ENCODE measurements around the gene RGS9. TPM values are rescaled to one million over a fixed set of nuclear protein-coding genes. Genes with fewer than 3 reads are reported as not detected.

Gene RGS9
- total and polyA plus RNA-seq, 10 of the 15 experiments (the other 5 are each of a cell fraction or from before 2014, with no cell fraction given), result 1.1 to 10.6 (median 5.6) TPM

DNA sequence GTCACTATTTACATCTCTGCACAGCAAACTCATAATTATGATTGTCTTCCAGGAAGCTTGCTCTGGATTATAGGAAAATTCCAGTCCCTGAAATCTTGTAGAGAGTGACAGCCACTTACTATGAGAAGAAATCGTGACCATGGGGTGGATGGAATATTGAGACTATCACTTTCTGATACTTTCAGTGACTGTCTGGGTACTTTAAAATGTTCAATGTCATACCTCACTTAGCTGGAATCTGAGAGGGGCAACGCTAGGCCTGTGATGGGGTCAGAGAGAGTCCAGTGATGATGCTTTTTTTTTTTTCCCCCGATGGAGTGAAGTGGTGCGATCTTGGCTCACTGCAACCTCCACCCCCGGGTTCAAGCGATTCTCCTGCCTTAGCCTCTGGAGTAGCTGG lies 32.2 kb upstream of the RGS9 start:
- H3K9ac ChIP-seq (ENCODE audit: control insufficient read depth, insufficient read depth, low read length), result no peak overlapping the region
- no peaks in the 10 kb centered on the region for H3K36me3 ChIP-seq (ENCODE audit: control insufficient read depth in 2 of 2, insufficient read depth in 2 of 2, low read length in 1 of 2)
- POLR2A ChIA-PET, result interaction anchor here (0.5 kb wide), 1 partner anchor 18 kb away, joined by 5 read pairs; no protein-coding TSS in a partner anchor
- H3K4me1 ChIP-seq (ENCODE audit: control insufficient read depth, insufficient read depth, low read length), result peaks cover 8% of the 10 kb centered on the region
- no peak overlapping the region for H3K4me2 ChIP-seq (ENCODE audit: control insufficient read depth, insufficient read depth)
- DNase-seq (ENCODE audit: low read depth, low spot score), result no peak
- intact Hi-C loops (cut with micrococcal nuclease; ENCODE audit: unreplicated experiment) (no loop called here), in situ Hi-C loops (cut with MboI) (loop anchor here (5.0 kb wide), 1 partner anchor 143 kb away; no protein-coding TSS in a partner anchor)
- 73% methylated on average over 5 of the region's 6 CpGs for WGBS (ENCODE audit: insufficient coverage, insufficient replicate concordance, low lambda C conversion rate, missing lambda C conversion rate)
- H4K20me1 ChIP-seq (ENCODE audit: control insufficient read depth, insufficient read depth), result no peaks in the 10 kb centered on the region
- RAD21 ChIA-PET (ENCODE audit: unreplicated experiment), result no interaction called here
- no peak for FAIRE-seq
- no peaks in the 10 kb centered on the region for H3K9me3 ChIP-seq (replicated peaks; ENCODE audit: control insufficient read depth, insufficient read depth, low read length)
- TF ChIP-seq PKNOX1 (IDR thresholded peaks at IDR 0.05) (no peak), PAX8 (IDR thresholded peaks at IDR 0.05) (no peak), ZNF384 (IDR thresholded peaks at IDR 0.05; ENCODE audit: borderline replicate concordance, low read depth, low read length) (no peak), IKZF2 (IDR thresholded peaks at IDR 0.05) (no peak), WRNIP1 (IDR thresholded peaks at IDR 0.05; ENCODE audit: borderline replicate concordance, low read depth, low read length) (no peak)
- TF ChIP-seq, protein P1, sequence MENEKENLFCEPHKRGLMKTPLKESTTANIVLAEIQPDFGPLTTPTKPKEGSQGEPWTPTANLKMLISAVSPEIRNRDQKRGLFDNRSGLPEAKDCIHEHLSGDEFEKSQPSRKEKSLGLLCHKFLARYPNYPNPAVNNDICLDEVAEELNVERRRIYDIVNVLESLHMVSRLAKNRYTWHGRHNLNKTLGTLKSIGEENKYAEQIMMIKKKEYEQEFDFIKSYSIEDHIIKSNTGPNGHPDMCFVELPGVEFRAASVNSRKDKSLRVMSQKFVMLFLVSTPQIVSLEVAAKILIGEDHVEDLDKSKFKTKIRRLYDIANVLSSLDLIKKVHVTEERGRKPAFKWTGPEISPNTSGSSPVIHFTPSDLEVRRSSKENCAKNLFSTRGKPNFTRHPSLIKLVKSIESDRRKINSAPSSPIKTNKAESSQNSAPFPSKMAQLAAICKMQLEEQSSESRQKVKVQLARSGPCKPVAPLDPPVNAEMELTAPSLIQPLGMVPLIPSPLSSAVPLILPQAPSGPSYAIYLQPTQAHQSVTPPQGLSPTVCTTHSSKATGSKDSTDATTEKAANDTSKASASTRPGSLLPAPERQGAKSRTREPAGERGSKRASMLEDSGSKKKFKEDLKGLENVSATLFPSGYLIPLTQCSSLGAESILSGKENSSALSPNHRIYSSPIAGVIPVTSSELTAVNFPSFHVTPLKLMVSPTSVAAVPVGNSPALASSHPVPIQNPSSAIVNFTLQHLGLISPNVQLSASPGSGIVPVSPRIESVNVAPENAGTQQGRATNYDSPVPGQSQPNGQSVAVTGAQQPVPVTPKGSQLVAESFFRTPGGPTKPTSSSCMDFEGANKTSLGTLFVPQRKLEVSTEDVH (IDR thresholded peaks at IDR 0.05; ENCODE audit: low read depth, partially characterized antibody), result no peak
- TF ChIP-seq, protein P2, sequence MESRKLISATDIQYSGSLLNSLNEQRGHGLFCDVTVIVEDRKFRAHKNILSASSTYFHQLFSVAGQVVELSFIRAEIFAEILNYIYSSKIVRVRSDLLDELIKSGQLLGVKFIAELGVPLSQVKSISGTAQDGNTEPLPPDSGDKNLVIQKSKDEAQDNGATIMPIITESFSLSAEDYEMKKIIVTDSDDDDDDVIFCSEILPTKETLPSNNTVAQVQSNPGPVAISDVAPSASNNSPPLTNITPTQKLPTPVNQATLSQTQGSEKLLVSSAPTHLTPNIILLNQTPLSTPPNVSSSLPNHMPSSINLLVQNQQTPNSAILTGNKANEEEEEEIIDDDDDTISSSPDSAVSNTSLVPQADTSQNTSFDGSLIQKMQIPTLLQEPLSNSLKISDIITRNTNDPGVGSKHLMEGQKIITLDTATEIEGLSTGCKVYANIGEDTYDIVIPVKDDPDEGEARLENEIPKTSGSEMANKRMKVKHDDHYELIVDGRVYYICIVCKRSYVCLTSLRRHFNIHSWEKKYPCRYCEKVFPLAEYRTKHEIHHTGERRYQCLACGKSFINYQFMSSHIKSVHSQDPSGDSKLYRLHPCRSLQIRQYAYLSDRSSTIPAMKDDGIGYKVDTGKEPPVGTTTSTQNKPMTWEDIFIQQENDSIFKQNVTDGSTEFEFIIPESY (IDR thresholded peaks at IDR 0.05), result no peak
- TF ChIP-seq, protein P3, sequence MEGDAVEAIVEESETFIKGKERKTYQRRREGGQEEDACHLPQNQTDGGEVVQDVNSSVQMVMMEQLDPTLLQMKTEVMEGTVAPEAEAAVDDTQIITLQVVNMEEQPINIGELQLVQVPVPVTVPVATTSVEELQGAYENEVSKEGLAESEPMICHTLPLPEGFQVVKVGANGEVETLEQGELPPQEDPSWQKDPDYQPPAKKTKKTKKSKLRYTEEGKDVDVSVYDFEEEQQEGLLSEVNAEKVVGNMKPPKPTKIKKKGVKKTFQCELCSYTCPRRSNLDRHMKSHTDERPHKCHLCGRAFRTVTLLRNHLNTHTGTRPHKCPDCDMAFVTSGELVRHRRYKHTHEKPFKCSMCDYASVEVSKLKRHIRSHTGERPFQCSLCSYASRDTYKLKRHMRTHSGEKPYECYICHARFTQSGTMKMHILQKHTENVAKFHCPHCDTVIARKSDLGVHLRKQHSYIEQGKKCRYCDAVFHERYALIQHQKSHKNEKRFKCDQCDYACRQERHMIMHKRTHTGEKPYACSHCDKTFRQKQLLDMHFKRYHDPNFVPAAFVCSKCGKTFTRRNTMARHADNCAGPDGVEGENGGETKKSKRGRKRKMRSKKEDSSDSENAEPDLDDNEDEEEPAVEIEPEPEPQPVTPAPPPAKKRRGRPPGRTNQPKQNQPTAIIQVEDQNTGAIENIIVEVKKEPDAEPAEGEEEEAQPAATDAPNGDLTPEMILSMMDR (IDR thresholded peaks at IDR 0.05 in 2 of 3, conservative IDR thresholded peaks at IDR 0.05 in 1 of 3; ENCODE audit: control insufficient read depth in 2 of 3, extremely low read depth in 1 of 3, insufficient read depth in 1 of 3, low read depth in 3 of 3, low read length in 3 of 3), result no peak
- TF ChIP-seq, protein P4, sequence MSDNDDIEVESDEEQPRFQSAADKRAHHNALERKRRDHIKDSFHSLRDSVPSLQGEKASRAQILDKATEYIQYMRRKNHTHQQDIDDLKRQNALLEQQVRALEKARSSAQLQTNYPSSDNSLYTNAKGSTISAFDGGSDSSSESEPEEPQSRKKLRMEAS (IDR thresholded peaks at IDR 0.05; ENCODE audit: low read depth, low read length), result no peak
- TF ChIP-seq, protein P5, sequence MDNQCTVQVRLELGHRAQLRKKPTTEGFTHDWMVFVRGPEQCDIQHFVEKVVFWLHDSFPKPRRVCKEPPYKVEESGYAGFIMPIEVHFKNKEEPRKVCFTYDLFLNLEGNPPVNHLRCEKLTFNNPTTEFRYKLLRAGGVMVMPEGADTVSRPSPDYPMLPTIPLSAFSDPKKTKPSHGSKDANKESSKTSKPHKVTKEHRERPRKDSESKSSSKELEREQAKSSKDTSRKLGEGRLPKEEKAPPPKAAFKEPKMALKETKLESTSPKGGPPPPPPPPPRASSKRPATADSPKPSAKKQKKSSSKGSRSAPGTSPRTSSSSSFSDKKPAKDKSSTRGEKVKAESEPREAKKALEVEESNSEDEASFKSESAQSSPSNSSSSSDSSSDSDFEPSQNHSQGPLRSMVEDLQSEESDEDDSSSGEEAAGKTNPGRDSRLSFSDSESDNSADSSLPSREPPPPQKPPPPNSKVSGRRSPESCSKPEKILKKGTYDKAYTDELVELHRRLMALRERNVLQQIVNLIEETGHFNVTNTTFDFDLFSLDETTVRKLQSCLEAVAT (IDR thresholded peaks at IDR 0.05), result no peak
- SMC1A ChIA-PET (ENCODE audit: uncharacterized antibody, unreplicated experiment), result interaction anchor here (0.9 to 1.6 kb wide), 3 partner anchors 60 to 141 kb away, joined by 3 to 4 read pairs (median 3); no protein-coding TSS in a partner anchor
- CTCF ChIA-PET, result interaction anchor here (1.0 to 1.4 kb wide), 2 partner anchors 93 to 141 kb away, joined by 3 to 4 read pairs; no protein-coding TSS in a partner anchor
- no peak overlapping the region for H3K4me3 ChIP-seq
- no peak overlapping the region for H3K27ac ChIP-seq (ENCODE audit: control insufficient read depth, insufficient read depth)
- H3K27me3 ChIP-seq (replicated peaks in 1 of 2; ENCODE audit: control insufficient read depth in 2 of 2, insufficient read depth in 2 of 2, low read length in 1 of 2), result no peaks in the 10 kb centered on the region
- no peak for ATAC-seq
- no peak overlapping the region for H2AFZ ChIP-seq (ENCODE audit: control insufficient read depth, low read depth, low read length)
- BruUV-seq (replicated peaks), result no TSS peak
- H3K79me2 ChIP-seq (ENCODE audit: control insufficient read depth, insufficient read depth, low read length), result no peaks in the 10 kb centered on the region

All from GM12878 (cell line).